HG03439 (cell line): Measurements from ENCODE around the gene FRAT2.
"Not testable (repeated sequence)": the region's sequence is repeated elsewhere in the genome, so short reads cannot be mapped to it uniquely, and the experiment has no call there.

Source experiments
- ATAC-seq: cut with Tn5 transposase; IDR thresholded peaks from one replicate; pipeline ENCODE4 v1.9.1; 2021; ENCODE audit warnings: mild to moderate bottlenecking, moderate library complexity; ENCODE audit not compliant: unreplicated experiment

The FRAT2 gene

DNA sequence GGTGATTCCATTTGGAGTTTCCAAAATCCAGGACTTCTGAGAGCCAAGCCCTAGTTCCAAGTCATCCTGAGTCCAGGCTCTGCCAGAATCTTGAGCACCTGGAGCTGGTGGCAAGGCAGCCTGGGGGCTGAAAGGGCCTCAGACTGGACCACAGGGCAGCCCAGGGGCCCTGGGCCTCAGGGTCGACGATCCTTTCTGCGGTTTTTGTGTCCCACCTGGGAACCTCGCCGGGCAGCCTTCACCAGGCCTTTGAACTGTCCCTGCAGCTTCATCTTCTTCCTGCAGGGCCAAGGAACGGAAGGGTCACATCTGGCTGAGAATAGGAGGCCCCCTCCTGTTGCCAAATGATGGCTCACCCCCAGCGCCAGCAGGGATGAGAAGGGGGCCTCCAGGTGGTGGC lies 22.4 kb upstream of the FRAT2 start:
- ATAC-seq = no peak

DNA sequence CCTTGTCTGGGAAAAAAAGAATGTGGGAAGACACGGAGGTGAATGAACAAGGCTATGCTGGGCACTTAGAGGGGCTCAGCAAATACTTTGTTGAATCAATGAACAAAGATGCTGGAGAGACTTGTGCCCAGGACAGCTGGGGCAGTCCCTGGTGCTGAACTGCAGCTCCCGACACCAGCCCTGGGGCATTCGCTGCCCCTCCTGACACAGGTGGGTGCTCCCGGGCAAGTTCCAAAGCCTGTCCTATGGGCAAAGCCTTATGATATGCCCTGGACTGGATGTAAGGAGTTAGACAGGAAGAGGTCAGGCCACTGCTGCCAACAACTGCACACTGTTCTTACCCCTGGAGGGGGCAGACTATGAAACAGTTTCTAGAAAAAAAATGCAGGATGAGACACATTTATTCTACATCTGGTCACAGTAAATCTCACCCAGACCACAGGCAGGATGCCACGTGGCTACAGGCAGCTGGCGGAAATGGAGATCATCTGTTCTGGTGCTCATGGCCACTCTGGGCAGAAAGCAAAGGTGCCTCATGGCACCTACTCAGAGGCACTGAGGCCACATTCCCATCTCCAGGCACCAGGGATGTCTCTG lies 21.9 kb upstream of the FRAT2 start:
- ATAC-seq = no peak

DNA sequence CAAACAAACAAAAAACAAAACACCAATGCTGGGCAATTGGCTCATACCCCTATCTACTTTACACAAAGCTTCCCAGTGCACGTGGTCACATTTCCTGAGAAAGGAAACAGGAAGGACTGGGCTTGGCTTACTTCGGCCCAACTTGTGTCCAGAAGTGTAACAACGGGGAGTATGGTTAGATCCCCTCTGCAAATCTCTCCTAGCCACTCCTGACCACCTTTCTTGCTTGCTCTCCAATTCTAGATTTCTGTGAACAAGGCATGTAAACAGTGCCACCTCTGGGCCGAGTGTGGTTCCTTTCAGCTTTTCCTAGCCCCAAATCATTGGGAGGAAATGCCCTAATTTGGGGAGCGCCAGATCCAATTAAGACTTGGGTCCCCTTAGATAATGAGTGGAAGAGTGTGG lies 21.0 kb upstream of the FRAT2 start:
- no peak for ATAC-seq

DNA sequence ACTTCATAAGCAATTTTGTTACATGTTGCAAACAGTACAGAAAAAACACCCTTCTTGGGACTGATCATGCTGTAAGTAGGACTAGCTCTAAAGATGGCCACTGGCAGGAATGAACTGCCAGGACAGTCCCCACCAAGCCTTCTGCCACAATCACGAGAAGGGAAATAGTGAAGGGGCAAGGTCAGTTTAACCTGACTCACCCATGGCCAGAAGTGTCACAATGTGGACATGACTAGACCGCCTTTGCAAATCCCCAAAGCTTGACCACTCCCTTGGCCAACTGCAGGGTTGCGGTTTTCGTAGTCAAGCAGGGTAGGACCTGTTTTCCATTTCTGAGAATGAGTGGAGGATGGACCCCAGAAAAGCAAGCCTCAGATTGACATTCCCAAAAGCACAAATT lies 19.4 kb upstream of the FRAT2 start:
- ATAC-seq = no peak

DNA sequence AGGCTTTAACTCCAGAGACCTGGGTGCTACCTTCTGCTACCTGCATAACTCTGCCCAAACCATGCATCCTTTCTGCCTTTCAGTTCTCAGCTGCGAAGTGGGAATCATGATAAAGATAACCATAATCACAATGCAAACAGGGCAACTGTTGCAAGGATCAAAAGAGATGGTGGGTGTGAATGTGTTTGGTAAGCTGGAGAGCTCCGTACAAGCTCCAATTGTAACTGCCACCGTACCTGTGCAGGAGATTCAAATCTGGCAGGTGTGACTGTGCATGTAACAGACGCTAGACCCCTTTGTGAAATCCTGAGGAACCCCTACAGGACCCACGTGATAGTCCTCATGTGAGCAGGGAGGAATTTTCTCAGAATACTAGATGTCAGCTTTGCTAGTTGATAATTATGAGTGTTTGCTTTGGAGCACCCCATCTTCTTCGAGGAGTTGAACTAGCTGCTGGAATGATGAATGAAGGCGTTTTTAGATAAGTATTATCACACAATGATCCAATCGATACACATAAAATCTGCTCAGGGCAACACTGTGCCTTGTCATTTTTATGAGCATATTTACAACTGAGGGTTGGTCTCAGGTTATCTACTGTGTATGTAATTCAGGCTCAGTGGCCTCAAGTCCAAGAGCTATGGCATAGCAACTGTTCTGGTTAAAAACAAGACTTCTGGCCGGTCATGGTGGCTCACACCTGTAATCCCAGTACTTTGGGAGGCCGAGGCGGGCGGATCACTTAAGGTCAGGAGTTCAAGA lies 15.4 kb upstream of the FRAT2 start:
- ATAC-seq = no peak

DNA sequence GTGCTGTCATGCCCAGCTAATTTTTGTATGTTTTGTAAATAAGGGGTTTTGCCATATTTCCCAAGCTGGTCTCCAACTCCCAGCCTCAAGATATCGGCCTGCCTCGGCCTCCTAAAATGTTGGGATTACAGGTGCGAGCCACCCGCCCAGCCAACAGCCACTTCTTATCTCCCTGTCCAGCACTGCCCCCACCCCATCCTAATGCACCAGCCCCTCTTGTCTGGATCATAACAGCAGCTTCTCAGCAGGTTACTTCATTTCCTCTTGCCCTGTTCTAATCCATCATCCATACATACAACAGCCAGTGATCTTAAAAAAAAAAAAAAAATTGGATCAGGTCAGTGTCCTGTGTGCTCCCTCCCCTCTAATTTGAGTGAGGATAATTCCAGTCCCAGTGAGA lies 12.8 kb upstream of the FRAT2 start:
- no peak for ATAC-seq

DNA sequence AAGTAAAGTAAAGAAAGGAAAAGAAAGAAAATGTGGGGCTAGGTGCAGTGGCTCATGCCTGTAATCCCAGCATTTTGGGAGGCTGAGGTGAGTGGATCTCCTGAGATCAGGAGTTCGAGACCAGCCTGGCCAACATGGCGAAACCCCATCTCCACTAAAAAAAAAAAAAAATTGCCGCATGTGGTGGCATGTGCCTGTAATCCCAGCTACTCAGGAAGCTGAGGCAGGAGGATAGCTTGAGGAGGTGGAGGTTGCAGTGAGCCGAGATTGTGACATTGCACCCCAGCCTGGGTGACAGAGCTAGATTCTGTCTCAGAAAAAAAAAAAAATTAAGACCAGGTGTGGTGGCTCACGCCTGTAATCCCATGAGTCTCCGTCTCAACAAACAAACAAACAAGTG lies 9.1 kb upstream of the FRAT2 start:
- not testable (repeated sequence) for ATAC-seq

DNA sequence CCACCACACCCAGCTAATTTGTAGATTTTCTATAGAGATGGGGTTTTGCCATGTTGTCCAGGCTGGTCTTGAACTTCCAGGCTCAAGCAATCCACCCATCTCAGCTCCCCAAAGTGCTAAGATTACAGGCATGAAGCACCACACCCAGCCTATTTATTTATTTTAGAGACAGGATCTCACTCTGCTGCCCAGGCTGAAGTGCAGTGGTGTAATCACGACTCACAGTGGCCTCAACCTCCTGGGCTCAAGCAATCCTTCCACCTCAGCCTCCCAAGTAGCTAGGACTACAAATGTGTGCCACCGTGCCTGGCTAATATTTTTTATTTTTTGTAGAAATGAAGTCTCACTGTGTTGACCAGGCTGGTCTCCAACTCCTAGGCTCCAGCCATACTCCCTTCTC lies 6.9 kb upstream of the FRAT2 start:
- no peak for ATAC-seq

DNA sequence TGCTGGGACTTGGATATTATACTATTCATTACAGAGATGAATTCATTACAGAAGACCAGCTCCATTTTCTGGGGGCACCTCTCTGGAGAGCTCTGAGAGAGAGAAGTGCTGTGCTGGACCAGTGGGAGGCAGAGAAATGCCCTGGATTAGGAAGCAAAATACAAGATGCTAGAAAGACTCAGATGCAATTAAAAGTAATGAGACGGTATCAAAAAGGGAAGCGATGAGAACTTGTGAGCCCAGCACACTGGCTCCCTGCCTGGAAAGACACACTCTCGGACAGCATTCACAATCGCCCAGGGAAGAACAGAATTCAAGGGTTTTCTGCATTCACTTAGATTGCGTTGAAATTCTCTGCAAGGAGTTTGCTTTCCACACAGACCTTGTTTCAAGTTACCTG lies 3.5 kb upstream of the FRAT2 start:
- ATAC-seq = no peak

DNA sequence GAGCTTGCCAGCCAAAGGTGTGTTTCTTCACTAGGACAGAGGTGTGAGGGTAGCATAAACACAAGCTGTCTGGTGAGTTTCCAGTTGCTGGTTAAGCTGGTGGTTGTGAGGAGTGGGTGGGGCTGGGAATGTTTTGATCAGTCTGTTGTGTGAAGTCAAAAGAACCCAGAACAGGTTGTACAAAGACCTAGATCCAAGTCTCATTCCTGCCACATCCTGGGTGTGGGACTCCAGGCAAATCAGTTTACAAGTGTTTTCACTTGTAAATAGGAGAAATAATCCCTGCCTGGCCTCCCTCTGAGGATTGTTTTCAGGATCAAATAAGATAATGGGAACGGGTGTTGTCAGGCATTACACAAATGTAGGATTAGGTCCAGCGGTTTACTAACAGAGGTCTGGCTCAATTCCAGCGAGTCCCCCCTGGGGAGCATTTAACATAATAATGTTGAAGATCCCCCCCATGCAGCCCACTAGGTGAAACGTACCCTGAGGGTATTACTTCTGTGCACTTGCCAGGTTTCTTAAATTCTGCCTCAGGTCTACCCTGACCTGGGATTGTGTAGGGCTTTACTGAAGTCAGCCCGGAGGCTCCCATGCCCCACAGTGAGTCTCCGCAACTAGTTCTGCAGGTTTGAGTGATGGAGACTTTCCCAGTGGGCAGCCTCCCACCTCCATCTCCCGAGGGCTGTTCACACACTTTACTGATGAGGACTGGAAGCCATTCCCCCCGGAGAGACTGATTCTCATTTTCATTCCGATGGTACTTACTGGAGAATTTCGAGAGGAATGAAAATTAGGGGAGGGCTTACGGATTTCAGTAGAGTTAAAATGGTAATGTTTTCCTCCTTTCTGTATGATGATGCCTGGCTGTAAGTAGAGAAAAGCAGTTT lies 2.7 kb upstream of the FRAT2 start:
- no peak for ATAC-seq

DNA sequence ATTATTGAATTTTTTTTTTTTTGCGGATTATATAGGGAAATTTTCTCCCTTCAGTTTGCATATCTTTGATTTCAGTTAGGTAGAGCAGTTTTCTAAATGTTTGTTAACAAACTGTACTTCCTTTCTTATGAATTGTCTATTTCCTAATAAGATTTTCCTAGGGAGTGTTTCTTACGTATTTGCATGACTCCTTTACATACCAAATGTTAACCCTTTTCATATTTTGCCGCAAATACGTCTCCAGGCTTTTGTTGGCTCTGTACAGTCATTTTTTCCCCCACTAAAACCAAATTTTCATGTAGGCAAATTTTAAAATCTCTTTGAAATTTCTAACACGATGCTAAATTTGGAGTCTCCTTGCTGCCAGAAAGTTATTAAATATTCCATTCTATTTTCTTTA lies 1.9 kb upstream of the FRAT2 start:
- no peak for ATAC-seq

DNA sequence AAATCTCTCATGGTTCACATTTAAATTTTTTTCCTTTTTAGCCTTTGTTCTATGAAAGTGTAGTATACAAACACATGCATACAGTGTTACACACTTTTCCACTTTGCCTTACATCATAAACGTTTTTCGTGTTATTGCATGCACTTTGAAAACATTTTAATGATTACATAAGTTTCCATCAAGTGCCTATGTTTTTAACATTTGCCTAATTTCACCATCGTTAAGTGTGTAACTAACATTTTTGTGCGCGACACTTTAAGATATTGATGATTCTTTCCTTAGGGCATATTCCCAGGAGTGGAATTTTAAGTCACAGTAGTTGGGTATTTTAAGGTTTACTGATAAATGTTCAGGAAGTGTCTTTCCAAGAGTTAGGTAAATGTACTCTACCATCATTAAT lies 1.5 kb upstream of the FRAT2 start:
- no peak for ATAC-seq

DNA sequence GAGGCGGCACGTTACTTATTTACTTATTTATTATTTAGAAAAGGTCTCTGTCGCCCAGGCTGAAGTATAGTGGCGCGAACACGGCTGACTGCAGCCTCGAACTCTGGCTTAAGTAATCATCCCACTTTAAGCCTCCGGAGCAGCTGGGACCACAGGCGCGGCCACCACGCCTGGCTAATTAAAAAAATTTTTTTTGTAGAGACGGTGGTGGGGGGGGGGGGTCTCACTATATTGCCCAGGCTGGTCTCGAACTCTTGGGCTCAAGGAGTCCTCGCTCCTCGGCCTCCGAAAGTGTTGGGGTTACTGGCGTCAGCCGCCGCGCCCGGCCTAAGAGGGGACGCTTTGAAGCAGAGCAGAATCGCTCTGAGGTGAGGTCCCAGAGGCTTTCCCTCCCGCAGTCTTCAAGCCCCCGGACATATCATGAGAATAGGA lies 675 bp upstream of the FRAT2 start:
- ATAC-seq = no peak

DNA sequence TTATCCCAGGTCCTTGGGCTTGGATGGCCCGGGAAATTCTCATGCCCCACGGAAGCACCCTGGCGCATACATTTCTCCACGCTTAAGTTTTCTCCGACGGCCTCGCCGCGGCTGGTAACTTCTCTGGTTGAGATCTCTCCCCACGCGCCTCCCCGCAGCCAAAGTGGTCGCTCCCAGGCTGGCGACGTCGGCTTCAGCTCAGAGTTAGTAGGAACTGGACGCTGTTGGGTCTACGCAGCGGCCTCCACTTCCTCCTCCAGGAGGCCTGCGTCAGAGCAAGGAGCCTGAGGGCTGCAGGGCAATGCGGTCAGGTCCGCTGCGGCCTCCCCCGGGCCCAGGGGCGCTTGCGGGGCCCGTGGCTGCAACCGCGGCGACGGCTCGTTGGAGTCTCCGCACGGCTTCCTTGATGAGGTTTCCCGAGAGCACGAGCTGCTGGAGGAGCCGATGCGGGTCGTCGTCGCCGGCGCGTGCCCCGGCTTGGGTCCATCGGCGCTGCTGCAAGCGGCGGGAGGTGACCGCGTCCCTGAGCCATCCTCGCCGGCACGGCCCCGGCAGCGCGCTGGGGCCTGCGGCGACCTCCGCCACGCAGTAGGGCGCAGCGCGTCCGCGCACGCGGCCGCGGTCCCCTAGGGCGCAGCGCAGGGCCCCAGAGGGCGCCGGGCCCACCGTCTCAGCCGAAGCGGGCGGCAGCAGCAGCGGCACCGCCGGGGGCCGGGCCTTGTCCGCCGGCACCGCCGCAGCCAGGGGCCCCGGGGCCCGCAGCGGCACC lies 744 bp downstream of the FRAT2 start:
- ATAC-seq = peak; percentile 22

DNA sequence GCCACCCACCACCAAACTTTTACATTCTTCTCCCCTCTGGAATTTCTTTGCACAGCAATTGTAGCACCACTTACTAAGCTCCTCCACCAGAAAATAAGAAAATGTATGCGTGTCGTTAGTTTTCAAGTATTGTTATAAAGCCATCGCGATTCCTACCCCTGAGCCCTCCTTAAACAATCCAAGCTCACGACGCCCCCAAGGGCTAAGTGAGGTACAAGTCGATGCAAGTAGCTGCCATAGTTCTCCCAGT lies 1.3 kb downstream of the FRAT2 start:
- no peak for ATAC-seq

DNA sequence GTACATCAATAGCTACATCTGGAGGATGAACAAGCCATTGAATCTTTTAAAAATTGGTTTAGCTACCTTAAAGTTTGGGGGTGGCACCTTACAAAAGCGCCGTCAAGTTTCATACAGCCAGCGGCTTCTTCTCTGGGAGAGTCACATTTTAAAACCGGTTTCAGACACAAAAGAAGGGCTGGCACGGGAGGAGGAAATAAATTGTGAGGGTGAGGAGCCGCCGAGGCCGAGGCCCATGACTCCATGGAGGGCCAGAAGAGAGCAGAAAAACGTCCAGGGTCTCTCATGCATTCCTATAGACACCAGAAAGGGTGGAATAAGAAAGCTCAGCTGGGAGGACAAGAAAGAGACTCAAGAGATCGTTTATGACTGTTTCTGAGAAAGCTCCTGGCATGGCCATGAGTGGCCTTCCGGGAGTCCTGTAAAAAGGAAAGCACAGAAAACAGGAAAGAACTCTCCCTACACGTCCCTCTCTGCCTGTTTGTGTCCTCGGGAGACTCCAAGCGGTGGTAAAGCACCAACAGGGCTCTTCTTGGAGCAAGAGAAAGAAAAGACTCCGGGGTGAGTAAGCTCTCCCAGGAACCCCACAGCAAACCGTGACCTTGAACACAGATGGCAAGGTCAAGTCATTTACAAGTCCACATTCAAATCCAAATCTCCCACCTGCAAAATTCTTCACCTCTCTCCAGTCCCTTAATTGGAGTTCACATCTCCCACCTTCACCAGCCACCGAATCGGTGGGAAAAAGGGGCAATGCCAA lies 1.8 kb downstream of the FRAT2 start:
- no peak for ATAC-seq

DNA sequence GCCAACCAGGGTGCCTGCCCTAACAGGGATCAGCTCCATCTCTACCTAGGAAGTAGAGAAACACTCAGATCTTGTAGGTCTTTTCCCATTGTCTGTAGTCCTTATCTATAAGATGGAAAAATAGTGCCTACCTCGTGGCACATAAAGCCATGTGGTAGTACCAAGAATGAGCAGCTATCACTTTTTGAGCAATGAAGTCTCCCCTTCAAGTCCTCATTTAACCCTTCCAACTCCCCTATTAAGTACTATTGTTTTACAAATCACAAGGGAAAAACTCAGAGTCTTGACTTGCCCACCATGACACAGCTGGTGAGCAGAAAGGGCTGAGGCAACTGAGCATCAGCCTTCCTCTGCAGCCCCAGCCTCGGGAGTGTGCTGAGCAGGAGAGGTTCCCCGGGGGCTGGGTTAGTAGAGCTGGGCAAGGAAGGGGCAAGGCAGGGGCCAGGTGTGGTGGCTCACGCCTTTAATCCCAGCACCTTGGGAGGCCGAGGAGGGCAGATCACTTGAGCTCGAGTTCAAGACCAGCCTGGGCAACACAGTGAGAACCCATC lies 3.3 kb downstream of the FRAT2 start:
- ATAC-seq = no peak

DNA sequence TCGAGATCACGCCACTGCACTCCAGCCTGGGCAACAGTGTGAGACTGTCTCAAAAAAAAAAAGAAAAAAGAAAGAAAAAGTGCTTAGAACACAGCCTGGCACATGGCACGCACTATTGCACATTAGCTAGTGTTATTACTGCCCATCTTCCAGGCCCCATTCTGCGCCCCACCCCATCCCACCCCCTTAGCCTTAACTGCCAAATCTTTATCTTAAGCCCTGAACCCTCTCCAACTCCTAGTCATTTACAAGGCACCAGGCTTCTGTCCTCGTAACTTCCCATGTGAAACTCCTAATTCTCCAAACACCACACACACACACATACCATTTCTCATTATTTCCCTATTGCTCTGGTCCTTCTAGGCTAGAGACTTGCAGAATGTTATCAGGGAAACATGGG lies 4.8 kb downstream of the FRAT2 start:
- ATAC-seq = no peak

DNA sequence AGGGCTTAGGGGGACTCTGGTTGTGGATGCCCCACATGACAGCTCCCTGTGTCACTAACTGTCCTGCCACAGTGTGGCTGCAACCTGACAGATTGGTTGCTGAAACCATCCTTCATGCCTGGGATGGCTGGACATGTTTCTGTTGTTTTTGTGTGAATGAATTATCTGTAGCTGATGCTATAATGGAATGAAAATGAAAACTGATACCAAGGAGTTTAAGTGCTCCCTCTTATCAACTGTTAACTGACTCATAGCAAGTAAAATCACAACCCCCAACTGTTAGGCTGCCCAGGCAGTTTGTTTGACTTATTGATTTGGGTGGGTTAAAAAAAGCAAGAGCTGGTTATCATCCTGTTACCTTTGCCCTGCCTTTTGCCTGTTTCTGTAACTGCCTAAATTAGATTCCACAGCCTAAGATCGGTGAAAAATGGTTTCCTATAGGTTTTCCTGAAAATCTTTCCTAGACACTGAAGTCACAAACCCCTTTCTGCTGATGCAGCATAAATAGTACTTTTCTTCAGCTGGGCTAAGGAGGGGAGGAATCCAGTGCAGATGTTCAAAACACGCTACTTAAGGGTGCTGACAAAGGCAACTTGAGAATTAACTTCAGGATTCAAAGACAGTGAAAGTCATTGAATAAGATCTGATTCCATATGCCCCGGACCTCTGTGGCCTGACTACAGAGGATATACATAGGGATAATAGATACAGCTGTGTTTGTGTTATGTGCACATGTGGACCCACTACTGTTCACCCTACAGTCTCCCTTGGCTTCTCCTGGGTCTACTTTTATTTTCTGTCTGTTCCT lies 5.7 kb downstream of the FRAT2 start:
- ATAC-seq = no peak
